GM19463 (cell line): ENCODE results near the gene PIK3C2G.

Experiments
- ATAC-seq: cut with Tn5 transposase; IDR thresholded peaks from one replicate; pipeline ENCODE4 v1.9.1; 2021; ENCODE audit warnings: mild to moderate bottlenecking, moderate library complexity; ENCODE audit not compliant: unreplicated experiment

Gene PIK3C2G

GRCh38 chr12:18696971-18697602 lies 435.8 kb downstream of the PIK3C2G start:
- ATAC-seq: no peak
